Frontal cortex (tissue), 4 donors: Measurements from ENCODE around the gene CNTFR. TPM values are rescaled to one million over a fixed set of nuclear protein-coding genes. Genes with fewer than 3 reads are reported as not detected.
"Not testable (repeated sequence)": the region's sequence is repeated elsewhere in the genome, so short reads cannot be mapped to it uniquely, and the experiment has no call there.

Source experiments
- DNase-seq, 2 donors: peaks; one replicate each; pipeline ENCODE4 v3.0.0; 2012; ENCODE audit warnings: low spot score in 2 of 2
- FAIRE-seq: peaks from 2 replicates; lab custom pipeline; 2012; peaks lifted over from hg19 to GRCh38; lab: Jason Lieb, UNC
- total RNA-seq: library from RNA; depleted of rRNA; stranded (reverse); fragments of >200 nt; gene quantifications from one replicate; pipeline ENCODE4 v1.2.3, GENCODE V29; 2014
- donor health status: control.
- donor health status: control.
- donor health status: control.

Gene CNTFR, protein sequence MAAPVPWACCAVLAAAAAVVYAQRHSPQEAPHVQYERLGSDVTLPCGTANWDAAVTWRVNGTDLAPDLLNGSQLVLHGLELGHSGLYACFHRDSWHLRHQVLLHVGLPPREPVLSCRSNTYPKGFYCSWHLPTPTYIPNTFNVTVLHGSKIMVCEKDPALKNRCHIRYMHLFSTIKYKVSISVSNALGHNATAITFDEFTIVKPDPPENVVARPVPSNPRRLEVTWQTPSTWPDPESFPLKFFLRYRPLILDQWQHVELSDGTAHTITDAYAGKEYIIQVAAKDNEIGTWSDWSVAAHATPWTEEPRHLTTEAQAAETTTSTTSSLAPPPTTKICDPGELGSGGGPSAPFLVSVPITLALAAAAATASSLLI
- total RNA-seq: 9.8 TPM

DNA sequence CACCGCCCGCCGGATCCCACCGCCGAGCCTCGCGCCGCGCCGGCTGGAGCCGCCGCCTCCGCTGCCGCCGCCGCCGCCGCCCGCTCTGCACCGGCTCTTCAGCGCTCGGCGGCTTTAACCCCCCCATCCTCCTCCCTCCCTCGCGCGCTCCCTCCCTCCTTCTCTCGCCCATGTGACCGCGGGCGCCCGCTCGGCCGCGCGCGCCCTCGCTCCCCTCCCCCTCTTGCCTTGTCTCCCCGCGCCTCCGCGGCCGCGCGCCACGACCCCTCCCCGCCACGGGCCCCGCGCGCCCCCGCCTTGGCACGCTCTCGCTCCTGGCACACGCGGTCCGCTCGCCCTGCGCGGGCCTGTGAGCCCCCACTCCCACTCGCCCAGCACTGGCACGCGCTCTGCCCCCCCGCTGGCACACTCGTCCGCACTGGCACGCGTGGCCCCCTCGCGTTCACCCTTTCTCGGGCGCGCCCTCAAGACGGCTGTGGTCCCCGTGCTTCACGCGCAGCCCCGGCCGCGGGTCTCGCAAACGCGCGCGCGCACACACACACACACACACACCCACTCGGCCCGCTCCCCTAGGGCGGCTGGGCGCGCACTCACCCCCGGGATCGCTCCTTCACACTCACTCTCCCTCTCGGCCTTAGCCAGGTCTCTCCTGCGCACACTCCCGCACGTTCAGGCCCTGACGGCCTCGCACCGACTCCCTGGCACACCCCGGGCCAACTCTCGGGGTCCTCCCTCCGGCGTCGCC lies at the start of gene CNTFR:
CNTFR (minus strand) TSS at position 89 of the 745 bp plus-strand sequence. CDS start 20,743 bp downstream, outside the sequence.
- FAIRE-seq (no peak), DNase-seq (peak; percentile 88 to 93)

DNA sequence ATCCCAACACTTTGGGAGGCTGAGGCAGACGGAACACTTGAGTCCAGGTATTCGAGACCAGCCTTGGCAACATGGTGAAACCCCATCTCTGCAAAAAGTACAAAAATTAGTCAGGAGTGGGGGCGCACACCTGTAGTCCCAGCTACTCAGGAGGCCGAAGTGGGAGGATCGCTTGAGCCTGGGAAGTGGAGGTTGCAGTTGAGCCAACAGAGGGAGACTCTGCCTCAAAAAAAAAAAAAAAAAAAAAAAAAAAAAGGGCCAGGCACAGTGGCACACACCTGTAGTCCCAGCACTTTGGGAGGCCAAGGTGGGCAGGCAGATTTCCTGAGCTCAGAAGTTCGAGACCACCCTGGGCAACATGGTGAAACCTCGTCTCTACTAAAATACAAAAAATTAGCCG lies 49.8 kb upstream of the CNTFR start:
- not testable (repeated sequence) for FAIRE-seq, DNase-seq

DNA sequence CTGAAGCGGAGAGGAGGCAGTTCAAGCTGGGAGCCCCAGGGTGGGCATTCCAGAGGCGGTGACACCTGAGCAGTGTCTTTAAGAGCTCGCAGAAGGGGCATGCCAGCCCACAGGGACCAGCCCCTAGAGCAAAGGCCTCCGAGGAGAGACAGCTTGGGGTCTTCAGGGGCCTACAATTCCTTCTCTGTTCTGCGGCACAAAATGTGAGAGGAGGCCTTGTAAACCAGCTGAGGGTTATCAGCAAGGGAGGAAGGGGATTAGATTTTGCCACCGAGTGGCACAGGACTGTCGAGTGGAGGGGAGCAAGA lies 48.6 kb upstream of the CNTFR start:
- FAIRE-seq (no peak), DNase-seq (no peak)

DNA sequence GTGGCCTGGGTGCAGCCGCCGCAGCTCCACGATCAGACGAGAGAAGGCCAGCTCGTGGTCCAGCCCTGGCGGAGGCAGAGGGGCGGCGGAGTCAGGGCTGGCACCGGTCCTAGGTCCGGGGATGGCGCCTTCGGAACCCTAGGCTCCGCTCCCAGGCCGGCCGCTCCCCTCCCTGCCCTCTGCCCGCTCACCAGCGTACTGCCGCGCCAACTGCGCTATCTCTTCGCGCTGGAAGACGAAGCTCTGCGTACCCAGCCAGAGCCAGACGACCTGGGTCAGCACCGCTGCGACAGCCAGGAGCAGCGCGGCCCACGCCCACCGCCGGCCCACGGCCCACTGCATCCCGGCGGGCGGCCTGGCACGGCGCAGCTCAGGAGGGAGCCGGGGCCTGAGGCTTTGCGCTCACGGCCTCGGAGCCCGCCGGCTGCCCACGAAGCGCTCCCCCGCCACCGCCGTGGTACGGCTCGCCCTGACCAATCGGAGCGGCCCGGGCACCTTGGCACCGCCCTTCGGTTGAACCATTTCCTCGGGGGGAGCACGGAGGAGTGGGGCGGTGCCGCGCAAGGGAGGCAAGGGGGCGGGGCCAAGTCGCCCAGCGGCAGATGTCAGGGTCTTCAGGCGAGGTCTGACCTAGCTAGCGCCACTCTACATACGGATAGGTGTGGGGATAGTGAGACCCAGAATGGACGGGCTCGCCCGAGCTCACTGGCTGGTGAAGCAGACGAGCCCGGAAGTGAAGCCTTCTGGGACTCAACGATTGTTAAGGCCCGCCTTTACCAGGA lies 48.0 kb upstream of the CNTFR start, which contains the start of gene SIGMAR1:
SIGMAR1 (minus strand) TSS at position 432 of the 782 bp plus-strand sequence; CDS start at position 342, 90 bp downstream.
- DNase-seq: peak; percentile 96
- FAIRE-seq: no peak

DNA sequence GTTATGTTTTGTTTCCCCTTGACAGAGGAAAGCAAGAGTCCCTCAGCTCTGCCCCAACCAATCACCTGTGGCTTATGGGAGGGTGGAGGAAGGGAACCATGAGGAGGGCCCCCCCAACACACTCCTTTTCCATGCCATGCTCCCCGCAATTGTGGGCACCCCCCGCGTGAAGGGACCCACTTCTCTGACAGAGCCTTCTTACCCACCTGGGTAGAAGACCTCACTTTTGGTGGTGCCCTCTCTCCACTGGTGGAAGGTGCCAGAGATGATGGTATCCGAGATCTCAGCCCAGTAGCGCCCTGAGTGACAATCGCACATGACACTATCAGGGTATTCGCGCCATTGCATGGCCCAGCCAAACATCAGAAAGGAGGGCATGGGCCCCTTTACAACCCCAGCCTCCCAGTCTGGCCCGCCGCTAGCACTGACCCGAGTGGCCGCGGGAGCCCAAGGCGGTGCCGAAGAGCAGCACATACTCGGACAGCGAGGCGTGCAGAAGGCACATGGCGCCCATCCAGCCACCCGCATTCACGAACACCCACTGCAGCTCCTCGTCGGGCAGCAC lies 47.3 kb upstream of the CNTFR start:
- DNase-seq (no peak), FAIRE-seq (no peak)

DNA sequence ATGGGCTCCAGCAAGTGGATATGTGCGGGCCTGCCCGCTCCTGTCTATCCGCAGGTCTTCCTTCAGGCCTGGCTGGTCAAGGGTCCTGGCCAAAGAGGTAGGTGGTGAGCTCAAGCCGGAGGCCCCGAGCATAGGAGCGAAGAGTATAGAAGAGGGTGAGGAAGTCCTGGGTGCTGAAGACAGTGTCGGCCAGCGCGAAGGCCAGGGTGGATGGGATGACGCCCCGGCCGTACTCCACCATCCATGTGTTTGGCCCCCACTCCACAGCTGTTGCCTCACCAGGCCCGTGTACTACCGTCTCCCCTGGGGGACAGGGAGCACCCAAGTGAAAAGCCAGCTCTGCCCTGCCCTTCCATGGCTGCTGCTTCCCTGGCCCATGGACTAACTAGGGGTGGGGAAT lies 46.0 kb upstream of the CNTFR start:
- DNase-seq (no peak), FAIRE-seq (no peak)

DNA sequence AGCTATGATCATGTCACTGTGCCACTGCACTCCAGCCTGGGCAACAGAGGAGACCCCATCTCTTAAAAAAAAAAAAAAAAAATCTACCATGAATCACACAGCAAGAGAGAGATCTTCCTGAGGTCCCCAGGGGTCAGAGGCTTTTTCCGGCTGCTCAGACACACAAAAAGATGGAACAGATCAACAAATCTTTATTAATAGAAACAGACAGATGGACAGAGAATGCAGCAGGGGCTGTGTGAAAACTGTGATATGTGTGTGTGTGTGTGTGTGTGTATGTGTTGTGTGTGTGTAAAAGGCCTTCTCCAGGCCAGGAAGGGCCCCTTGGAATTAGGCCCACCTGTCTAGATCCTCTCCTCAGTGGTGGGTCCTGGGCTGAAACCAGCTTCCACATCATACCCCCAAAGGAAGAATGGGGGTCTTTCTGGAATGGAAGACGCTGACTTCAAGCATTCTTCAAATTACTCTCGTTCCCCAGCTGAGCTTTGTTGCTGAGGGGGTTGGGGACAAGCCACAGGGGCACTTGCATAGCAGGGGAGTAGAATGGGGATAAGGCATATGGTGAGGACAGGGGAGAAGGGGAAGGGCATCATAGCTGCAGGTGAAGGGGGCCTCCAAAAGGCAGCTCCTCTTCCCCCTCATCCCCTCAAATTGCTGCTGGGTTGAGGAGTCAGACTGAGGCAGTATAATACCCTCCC lies 45.2 kb upstream of the CNTFR start:
- FAIRE-seq (no peak), DNase-seq (no peak)

DNA sequence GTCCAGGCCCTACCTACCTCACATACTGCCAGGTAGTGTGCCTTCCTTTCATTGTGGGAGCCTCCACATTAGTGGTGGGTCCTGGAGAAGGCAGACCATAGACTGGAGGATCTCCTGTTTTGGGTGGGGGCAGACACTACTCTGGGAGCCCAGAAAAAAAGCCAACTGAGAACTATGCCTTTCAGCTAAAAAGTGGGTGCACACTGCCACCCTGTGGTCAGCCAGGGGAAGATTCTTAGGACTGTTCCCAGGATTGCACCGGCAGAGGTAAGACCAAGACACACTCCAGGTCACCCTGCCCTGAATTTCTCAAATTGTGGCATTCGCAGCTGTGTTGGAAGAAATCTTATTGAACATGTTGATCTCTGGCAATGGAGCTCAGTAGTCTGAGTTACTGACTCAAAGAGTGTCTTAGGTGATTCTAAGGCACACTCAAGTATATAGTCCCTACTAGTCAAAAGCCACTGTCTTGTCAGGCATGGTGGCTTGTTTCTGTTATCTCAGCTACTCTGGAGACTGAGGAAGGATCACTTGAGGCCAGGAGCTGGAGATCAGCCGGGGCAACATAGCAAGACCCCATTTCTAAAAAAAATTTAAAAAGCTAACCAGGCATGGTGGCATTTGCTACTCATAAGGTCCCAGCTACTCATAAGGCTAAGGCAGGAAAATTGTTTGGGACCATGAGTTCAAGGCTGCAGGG lies 44.5 kb upstream of the CNTFR start:
- FAIRE-seq (no peak), DNase-seq (peak; percentile 78)

DNA sequence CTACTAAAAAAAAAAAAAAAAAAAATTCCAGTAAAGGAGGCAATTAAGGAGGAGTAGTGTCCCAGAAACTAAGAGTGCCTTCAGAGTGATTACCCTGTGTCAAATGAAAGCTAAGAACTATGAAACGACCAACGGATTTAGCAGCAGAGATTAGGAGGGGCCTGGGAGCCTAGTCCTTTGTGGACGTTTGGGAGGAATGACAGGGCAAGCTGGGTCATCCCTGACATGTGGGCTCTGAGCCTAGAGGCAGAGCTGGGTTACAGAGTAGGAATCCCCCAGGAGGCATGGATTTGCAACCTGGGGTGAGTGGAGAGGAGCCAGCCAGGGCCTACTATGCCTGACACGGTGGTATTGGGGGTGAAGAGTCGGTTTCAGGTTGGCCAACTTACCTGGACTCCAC lies 43.6 kb upstream of the CNTFR start:
- FAIRE-seq: no peak
- no peak for DNase-seq

DNA sequence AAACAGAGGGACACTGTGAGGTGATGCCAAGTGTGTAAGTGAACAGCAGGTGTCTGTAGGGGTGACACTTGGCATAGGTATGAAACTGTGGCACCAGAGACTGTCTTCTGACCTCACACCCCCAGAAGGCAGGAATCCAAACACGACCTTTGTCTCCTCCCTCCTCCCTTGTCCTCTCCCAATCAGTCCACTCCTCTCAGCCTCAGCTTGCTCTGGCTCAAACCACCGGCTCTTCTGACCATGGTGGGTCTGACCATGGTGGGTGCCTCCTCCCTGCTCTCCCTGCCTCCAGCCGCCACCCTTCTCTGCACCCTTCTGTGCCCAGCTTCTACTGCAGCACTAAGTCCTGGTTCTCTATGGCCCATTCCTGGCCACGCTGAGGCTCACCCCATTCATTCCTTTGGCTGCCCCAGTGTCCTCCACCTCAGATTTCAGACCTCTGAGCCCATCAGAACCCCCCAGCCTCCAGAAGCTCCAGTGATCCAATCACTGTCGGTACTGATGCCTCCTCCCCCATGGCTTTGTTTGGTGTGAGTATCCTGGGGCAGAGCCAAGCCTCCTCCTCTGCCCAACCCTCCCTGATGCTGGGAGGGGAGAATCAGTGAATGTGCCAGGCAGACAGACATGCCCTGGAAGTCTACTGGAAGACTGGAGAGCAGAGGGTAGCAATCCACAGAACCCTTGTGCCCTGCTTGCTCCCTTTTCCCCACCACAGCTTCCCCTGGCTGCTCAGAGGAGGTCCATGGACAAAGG lies 41.1 kb upstream of the CNTFR start:
- FAIRE-seq: no peak

DNA sequence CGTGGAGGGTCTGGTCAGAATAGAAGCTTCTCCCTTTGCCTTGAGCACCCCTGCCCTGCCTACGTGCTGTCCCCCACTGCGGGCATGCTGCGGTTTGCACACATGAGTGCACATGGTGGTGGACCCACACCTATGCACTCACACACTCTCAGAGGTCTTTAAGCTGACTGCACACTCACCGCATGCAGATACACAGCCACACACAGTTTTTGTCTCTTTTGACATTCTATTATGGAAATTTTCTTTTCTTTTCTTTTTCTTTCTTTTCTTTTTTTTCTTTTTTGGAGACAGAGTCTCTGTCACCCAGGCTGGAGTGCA lies 39.9 kb upstream of the CNTFR start:
- DNase-seq (no peak), FAIRE-seq (no peak)

More for the DNA sequence above, 41.1 kb upstream of the CNTFR start:
- DNase-seq: no peak

DNA sequence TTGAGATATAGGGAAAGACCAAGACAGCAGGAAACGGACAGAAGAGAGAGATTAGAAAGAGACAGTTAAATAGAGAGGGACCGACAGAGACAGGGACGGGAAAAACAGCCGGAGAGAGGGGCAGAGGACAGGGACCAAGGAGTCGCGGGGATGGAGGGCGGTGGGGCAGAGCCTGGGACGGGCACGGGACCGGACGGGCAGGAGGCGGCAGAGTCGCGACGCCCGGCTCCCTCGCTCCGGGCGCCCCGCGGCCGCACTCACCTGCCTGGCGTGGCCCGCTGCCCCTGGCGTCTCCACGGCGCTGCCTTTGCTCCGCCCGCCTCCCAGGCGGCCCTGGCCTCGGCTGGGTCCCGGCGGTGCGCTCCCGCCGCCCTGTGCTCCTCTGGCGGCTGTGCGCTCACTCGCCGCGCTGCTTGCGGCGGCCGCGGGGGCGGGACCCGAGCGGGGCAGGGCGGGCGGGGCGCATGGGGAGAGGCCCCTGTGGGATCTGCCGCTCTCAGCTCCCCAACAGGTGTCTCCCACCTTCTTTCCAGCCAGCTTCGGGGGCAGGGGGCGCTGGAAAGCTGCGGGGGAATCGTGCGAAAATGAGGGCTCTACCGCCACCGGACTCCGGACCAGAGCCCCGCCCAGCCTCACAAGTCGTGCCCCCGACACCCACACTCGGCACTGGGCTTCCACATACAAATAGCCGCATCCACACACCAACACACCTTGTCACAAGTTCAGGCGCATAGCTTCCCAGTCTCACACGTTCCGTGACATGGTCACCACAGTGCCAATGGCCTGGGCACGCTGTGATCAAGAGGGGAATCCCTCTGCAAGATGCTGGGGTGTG lies 39.3 kb upstream of the CNTFR start, which contains the start of gene ARID3C:
ARID3C (minus strand) TSS at position 411 of the 835 bp plus-strand sequence. CDS start 1,052 bp downstream, outside the sequence.
- peak in 1 of 2 donors; percentile 64 for DNase-seq
- no peak for FAIRE-seq

DNA sequence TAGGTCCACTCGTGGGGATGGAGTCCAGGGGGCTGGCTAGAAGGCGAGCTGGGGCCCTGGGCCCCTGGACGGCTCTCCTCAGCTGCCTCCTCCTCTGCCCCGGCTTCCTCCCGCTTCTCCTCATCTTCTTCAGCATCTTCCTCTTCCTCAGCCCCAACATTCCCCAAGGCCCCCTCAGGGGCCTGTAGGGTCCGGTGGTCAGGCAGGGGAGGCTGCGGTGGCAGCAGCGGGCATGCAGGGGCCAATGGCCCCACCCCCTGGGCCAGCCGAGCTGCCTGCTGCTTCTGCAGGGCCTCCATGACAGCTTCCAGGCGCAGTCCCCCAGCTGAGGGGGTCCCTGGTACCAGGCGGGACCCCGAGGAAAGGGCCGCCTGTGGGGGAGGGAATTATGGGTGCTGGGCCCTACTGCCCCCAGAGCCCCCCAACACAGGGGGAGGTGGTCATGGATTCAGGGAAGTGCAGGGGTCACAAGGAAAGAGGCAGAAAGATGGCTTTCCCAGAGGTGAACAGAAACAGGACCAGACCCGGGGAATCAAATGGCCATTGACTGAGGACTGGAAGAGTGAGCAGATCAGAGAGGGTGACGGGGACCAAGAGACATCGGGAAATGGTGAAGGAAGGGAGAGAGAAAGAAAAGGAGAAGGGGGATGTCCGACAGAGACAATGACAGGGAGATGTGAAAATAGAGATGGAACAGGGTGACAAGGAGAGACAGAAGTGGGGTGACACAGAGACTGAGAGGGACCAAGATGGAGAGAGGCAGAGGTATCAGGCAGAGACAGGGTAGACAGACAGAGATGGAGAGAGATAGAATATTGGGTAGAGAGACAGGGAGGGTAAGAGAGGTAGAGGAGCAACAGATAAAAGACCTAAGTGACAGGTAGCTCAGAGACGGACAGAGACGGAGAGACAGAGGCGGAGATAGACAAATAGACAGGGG lies 38.5 kb upstream of the CNTFR start:
- FAIRE-seq: no peak
- DNase-seq: no peak

DNA sequence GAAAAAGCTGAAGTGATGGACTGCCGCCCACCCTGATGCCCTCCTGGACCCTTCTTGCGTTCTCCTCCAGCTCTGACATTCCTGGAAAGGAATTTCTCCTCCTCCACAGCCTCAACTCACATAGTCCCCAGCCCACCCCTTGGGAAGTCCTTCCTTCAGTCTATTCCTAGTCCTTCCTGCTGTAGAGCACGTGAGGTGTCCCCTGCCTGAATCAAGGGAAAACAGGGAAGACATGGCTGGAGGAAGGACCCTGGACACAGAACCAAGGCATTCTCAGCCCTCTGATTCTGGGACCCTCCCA lies 35.6 kb upstream of the CNTFR start:
- DNase-seq (no peak), FAIRE-seq (no peak)

DNA sequence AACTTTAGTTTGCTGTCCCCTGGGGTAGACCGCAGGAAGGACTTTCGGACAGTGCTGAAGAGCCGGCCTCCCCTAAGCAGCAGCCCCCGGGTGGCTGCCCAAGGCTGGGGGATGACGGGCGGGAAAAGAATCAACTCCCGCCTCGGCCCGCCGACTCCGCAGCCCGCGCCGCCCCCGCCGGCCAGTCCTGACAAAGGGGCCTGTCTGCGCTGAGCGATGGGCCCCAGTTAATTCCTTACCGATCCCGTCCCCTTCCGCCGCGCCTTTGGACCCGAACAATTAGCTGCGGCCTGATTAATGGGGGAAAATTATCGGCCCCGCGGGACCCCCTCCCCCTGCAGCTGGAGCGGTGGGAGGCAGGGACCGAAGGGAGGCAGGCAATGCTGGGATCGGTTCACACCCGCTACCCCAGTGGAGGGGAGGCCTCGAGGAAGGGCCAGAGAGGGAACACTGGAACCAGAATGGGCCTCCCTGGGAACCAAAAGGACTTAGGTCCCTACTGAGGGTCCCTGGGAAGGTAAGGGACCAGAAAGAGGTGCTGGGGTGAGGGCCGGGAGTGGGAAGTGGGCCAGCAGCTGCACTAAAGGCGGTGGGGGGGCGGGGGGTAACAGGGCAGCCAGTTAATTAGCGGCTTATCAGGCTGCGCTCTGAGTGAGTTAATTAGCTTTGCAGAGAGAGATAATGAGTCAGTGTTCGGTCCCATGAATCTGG lies 35.1 kb upstream of the CNTFR start:
- no peak for DNase-seq

More for the DNA sequence above, 35.1 kb upstream of the CNTFR start:
- FAIRE-seq: no peak
